CD4-positive, alpha-beta T cell treated with Interleukin-6 for 4 hours (primary cell): ENCODE results near the gene MAP3K19.
A peak's percentile ranks its signal among the peaks of the same experiment; 100 is the strongest.
"Not testable (repeated sequence)": the region's sequence is repeated elsewhere in the genome, so short reads cannot be mapped to it uniquely, and the experiment has no call there.

ENCODE experiments used
- DNase-seq: peaks from one replicate; pipeline ENCODE4 v3.0.0-alpha.2; 2020; ENCODE audit warnings: mixed read lengths

The MAP3K19 gene

GRCh38 chr2:135050132-135050531, 2.9 kb upstream of the MAP3K19 start:
- DNase-seq = no peak

GRCh38 chr2:135048122-135048521, 875 bp upstream of the MAP3K19 start:
- no peak for DNase-seq

DNA sequence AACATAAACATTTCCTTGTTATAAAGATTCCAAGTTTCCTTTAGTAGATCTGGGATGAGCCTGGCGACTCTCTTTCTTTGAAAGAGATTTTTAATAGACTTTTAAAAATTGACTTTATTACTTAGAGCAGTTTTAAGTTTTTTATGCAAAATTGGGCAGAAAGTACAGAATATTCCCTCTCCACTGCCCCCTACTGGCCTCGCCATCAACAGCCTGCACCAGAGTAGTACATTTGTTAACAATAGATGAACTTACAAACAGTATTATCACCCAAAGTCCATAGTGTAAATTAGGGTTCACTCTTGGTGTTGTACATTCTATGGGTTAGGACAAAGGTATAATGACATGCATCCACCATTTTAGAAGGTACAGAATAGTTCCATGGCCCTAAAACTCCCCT, 3.9 kb downstream of the MAP3K19 start:
- peak; percentile 47 for DNase-seq

DNA sequence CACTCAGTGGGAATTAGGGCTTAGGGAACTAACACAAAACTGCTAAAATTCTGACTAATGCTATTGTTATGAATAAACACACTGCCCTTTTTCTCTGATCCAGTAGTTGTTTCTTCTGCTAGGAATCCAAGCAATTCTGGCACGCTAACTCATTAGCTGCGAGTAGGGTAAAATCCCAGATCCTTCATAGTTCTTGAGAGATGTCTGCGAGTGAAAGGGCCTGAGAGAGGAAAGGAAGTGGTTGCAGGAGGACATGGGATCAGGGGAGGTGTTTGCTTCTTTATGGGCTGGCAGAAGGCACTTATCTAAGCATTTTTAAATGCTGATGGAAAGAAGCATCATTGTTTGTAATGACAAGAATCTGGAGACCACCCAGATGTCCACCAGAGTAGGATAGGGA, 9.4 kb downstream of the MAP3K19 start:
- no peak for DNase-seq

DNA sequence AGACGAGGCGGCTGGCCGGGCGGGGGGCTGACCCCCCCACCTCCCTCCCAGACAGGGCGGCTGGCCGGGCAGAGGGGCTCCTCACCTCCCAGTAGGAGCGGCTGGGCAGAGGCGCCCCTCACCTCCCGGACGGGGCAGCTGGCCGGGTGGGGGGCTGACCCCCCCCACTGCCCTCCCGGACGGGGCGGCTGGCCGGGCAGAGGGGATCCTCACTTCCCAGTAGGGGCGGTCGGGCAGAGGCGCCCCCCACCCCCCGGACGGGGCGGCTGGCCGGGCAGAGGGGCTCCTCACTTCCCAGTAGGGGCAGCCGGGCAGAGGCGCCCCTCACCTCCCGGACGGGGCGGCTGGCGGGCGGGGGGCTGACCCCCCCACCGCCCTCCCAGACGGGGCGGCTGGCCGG, 14.0 kb downstream of the MAP3K19 start:
- DNase-seq = not testable (repeated sequence)

- no peak for DNase-seq
Measured at GRCh38 chr2:135030826-135031225, 16.4 kb downstream of the MAP3K19 start.

- DNase-seq = no peak
Measured at GRCh38 chr2:135029481-135030134, 17.6 kb downstream of the MAP3K19 start.

GRCh38 chr2:135023886-135024485, 23.3 kb downstream of the MAP3K19 start:
- no peak for DNase-seq

- DNase-seq = no peak
Measured at GRCh38 chr2:135022952-135023880, 24.0 kb downstream of the MAP3K19 start.

GRCh38 chr2:135021618-135022017, 25.6 kb downstream of the MAP3K19 start:
- no peak for DNase-seq

DNA sequence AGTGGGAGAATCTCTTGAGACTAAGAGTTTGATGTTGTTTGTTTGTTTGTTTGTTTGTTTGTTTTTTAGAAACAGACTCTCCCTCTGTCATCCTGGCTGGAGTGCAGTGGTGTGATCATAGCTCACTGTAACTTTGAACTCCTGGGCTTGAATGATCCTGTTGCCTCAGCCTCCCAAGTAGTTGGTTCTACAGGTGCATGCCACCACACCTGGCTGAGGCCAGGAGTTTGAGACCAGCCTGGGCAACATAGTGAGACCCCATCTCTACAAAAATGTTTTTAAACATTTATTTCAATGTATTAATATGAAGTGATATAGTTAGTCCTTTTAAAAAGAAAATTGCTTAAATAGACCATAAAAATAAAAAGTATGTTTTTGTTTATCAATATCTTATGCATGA, 35.6 kb downstream of the MAP3K19 start:
- no peak for DNase-seq

DNA sequence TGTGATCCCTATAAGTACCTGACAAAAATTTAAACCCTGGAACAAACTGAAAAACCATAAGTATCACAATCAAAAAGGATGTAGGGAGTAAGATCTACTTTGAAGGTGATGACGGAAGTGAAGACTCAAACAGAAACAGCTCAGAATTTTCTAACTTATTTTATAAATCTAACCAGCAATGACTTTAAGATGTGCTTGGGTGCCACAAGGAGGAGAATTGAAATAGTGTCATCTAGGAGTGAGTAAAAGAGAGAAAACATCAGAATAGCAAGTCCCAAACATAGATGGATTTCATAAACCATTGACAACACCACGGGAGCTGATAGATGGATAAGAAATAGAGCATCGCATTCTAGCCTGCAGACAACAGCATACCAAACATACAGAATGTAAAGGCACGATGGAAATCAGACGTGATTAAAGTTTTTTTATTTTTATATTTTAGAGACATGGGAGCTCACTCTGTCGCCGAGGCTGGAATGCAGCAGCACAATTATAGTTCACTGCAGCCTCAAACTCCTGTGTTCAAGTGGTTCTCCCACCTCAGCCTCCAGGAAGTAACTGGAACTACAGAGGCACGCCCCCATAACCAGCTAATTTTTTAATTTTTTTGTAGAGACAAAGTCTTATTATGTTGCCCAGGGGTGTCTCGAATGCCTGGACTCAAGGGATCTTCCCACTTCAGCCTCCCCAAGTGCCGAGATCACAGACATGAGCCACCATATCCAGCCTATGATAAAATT, 36.9 kb downstream of the MAP3K19 start:
- no peak for DNase-seq

GRCh38 chr2:135009339-135009738, 37.9 kb downstream of the MAP3K19 start:
- DNase-seq = no peak

DNA sequence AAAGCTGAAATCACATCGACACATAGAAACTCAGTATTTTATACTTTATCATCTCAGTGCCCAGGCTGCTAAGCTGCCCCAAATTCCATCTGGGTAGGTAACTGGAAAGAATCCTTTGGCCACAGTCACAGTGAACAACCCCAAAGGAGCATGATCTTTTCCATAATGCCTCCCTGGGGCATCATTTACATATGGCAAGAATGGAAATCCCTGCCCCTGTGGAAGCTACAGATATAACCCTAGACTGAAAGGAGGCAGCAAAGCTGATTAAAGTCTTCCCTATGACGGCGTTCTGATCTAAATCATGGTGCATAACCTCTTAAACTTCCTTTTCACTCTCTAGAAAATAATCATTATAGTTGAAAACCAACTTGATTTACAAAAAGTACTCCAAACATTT, 41.5 kb downstream of the MAP3K19 start:
- DNase-seq = no peak

DNA sequence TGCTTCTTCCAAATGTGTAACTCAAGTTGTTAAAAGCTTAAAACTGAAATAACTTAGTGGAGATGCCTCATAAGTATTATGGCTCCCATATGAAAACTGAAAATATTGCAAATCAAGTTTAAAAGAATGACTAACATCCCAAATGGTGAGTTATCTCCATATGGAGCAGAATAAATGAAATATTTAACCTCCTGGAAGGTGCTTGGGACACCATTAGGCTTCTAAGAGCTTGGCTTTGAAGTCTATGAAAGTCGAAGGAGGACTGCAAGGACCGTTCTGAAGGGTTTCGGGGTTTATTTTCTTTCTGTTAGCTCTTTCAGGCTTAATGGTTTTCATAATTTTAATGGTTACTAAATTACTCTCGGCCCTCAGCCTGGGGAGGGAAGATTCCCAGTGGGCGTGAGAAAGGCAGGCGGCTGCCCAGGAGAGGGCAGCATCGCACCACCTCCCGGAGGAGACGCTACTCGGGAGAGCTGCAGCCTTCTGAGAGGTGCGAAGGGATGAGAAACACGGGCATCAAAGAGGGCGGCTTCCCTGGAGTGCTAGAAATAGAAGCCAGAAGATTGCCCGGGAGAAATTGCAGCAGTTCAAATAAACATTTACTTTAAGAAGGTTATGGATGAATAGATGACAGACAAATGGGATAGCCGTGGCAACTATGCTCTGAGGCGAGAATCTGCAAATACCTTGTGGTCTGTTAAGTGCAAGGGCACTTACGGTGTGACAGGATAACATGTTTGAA, 43.1 kb downstream of the MAP3K19 start:
- peak; percentile 79 for DNase-seq

DNA sequence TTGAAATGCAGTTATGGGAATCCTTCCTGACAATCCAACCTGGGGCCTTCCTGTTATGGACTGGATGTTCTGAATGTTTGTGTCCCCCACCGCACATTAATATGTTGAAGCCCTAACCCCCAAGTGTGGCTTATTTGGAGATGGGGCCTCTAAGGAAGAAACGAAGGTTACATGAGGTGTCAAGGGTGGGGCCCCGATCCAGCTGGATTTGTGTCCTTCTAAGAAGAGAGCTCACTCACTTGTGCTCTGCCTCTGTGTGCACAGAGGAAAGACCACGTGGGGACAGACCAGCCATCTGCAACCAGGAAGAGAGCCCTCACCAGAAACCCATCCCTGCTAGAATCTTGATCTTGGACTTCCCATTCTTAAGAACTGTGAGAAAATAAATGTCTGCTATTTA, 44.4 kb downstream of the MAP3K19 start:
- DNase-seq = no peak

- no peak for DNase-seq
Measured at GRCh38 chr2:134999521-134999920, 47.7 kb downstream of the MAP3K19 start.

DNA sequence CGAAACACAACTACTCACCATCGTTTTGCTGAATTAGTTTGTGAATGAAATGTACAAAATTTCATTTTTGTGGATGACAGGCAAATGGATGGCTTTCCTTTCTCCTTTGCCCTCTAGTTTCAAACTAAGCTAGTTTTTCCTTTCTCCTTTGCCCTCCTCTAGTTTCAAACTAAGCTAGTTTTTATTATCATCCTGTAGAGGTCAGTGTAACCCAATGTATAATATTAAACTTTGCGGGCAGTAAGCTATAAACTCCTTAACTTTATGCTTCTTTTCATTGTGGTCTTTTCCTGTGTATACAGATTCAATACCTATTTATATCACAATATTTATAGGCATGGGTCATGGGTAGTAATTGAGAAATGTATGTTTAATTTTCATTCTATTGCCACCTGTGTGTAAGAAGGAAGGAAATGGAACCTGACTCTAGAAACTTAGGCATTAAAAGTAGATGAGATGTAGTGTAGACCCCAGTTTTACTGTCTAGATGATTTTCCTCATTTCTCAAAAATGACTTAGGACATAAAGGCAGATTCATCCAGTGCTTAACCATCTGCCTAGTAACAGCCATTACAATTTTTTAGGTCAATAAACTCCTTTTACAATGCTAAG, 58.1 kb downstream of the MAP3K19 start:
- no peak for DNase-seq

DNA sequence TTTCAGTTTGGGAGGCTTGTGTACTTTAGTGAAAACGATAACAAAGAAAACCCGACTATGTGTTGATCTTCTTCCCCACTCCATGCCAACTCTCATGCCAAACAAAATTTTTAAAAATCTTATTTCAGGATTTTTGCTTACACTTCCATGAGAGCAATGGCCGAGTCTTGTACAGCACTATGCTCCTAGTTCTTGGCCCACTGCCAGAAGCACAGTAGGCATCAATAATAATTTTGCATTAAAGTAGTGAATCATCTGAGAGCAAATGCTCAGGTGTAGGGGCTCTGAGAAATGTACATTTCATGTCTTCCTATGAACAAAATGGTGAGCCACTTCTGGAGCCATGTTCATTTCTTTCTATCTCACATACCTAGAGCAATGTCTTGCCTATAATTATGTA, 62.2 kb downstream of the MAP3K19 start:
- DNase-seq = no peak

DNA sequence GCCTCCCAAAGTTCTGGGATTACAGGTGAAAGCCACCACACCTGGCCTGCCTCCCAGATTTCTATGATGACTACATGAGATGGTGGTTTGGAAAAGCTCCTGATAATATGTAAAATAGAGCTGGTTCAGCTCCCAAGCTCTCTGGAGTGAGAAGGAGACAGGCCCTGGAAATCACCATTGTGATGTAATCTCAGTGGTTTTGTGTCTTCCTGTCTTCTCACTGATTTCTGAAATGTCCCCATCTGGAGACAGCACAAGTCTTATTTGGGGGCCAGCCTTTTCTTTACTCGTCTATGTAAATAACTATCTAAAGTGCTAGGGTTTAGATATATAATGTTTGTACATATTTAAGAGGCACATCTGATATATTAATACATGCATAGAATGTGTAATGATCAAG, 64.6 kb downstream of the MAP3K19 start:
- no peak for DNase-seq

GRCh38 chr2:134980639-134981038, 66.6 kb downstream of the MAP3K19 start:
- DNase-seq = no peak

DNA sequence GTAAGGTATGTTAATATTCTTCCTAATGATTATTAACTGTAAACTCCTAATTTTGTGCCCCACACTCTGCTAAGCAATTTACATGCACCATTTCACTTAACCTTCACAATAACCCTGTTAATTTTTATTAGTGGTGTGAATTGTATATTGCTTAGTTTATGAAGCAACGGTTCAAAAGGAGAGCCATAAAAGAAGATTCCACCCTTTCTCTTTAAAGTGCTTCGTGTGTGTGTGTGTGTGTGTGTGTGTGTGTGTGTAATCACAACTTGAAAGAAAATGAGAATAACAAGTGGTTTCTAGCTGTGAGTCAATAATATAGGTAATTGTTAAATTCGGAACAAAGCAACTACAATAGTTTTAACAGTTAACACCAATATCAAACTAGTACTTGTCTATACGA, 68.0 kb downstream of the MAP3K19 start:
- DNase-seq = no peak
